ENCODE results near the gene RASAL1.

DNA sequence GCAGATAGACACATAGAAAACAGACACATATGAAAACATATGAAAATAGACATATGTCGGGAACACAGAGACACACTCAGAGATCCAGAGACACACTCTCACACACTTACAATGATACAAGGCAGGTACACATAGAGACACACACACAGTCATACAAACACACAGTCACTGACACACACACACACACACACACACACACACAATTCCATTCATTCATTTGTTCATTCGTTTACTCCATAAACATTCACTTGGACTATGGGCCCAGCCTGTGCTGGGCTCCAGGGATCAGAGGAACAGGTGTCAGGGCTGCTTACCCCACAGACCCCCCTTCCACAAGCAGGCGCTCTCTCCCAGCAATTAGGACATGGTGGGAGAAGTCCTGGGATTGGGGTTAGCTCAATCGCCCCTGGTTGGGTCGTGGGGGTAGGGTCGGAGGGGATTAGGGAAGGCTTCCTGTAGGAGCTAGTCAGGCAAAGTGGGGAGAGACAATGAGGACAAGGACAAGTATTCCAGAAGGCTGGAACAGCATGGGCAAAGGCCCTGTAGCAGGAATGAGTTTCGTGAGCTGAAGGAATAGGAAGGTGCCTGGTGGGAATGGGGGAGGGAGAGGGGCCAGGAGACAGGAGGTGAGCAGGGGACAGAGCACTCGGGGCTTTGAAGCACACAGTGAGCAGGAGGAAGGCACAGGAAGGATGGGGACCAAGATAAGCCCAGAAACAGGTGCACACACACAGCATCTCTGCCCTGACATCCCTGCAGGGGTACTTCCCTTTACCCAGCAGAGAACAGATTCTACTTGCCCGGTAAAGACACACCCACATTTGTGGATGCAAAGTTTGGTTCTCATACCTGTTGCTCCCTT, 6.5 kb downstream of the RASAL1 start:
- TF ChIP-seq, protein P1, sequence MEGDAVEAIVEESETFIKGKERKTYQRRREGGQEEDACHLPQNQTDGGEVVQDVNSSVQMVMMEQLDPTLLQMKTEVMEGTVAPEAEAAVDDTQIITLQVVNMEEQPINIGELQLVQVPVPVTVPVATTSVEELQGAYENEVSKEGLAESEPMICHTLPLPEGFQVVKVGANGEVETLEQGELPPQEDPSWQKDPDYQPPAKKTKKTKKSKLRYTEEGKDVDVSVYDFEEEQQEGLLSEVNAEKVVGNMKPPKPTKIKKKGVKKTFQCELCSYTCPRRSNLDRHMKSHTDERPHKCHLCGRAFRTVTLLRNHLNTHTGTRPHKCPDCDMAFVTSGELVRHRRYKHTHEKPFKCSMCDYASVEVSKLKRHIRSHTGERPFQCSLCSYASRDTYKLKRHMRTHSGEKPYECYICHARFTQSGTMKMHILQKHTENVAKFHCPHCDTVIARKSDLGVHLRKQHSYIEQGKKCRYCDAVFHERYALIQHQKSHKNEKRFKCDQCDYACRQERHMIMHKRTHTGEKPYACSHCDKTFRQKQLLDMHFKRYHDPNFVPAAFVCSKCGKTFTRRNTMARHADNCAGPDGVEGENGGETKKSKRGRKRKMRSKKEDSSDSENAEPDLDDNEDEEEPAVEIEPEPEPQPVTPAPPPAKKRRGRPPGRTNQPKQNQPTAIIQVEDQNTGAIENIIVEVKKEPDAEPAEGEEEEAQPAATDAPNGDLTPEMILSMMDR (IDR thresholded peaks at IDR 0.05 in 8 of 11, conservative IDR thresholded peaks at IDR 0.05 in 3 of 11): no peak
- TF ChIP-seq POLR2A (IDR thresholded peaks at IDR 0.05) (no peak), POLR2AphosphoS5 (IDR thresholded peaks at IDR 0.05) (no peak)
